NK-92 treated with Interleukin-12 subunit alpha and Interleukin-12 subunit beta, amount 100 ng/mL, for 24 hours (cell line): ENCODE data around the gene ATOH8.

ENCODE experiments used
- DNase-seq: peaks from one replicate; lab custom pipeline; 2025; lab: John Stamatoyannopoulos, UW

The ATOH8 gene

DNA sequence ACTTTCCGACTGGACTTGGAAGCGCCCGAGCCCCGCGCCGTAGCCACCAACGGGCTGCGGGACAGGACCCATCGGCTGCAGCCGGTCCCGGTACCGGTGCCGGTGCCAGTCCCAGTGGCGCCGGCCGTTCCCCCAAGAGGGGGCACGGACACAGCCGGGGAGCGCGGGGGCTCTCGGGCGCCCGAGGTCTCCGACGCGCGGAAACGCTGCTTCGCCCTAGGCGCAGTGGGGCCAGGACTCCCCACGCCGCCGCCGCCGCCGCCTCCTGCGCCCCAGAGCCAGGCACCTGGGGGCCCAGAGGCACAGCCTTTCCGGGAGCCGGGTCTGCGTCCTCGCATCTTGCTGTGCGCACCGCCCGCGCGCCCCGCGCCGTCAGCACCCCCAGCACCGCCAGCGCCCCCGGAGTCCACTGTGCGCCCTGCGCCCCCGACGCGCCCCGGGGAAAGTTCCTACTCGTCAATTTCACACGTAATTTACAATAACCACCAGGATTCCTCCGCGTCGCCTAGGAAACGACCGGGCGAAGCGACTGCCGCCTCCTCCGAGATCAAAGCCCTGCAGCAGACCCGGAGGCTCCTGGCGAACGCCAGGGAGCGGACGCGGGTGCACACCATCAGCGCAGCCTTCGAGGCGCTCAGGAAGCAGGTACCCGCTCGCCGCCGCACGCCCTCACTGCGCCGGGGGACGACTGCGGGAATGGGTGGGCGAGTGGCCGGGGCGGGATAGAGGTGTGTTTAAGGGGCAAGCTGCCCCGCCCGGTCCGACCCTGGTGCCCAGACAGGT is 713 bp downstream of the ATOH8 start:
- DNase-seq, result no peak

DNA sequence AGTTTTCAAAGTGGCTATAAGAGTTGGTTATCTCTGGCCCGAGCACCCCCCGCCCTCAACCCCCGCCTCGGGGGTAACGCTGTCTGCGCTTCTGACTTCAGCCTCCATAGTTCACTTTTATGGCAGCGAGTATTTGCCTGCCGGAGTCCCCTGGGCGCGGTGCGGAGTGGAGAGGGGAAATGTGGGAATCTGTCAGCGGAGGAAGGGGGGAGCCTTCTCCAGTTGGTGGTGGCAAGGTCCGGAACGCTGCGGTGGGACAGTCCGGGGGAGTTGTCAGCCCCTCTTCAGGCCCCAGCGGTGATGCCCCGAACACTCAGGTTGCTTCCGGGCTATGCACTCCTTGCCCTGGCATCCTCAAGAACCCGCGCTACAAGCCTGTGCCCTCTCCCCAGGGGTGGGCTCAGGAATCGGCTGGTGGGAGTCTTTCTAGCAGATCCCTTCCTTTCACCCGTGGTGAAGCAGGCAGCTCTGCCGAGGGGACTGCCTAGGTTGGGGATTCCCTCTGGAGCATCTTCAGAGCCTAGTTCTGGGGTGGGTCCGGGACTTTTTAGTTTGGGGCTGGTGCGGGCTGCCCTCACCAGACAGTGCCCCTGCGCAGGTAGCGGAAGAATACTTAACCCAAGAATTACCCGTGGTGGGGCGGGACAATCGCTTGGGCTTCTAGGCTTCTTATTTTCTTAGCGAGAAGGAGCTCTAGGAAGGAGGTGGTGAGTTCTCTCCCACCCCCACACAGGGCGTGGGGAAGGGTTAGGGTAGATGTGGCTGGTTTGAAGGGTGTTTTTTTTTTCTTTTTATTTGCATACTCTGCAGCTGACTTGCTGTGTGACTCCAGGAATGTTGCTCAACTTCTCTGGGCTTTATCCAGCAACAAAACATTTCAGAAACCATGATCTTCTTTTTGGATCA is 1.6 kb downstream of the ATOH8 start:
- no peak for DNase-seq

DNA sequence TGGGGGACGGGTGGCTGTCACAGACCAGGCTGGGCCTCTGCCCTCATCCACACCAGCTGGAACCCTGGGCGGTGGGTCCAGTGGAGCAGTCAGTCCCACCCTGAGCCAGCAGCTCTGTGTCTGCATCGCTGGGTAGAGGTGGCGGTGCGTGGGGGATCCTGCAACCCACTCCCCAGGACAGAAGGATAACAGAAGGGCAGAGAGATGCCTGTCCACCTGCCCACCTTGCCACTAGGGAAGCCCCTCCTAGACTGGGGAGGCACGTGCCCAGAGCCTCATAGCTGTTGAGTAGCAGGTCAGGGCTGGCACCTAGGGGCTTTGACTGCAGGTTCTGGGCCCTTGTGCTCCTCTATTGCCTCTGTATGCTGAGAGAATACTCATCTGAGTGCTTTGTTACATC is 2.4 kb downstream of the ATOH8 start:
- DNase-seq, result no peak

DNA sequence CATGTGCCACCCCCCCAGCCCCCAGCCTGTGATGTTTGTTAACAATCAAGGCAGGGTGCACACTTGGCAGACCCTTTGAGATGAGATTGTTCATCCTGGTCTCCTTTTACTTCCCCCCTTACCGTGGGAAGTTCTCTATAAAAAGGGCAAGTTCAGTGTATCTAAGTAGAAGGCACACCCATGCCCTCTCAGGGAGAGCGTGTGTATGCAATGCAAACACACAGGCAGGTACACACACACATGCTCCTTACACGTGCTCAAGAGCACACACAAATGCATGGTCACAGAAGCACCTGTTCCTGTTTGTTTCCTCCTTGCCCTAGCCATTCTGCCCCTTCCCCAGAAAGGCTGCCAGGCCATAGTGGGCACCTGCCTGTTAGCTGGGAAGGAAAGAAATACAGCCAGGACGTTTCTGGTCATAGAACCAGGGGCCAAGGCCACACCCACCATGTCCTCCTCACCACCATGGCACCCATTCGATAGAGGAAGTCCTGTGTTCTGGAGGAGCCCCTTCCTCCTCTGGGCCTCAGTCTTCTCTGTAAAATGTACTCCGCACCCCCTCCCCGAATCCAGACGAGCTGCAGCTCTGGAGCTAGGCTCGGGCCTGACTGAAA is 3.1 kb downstream of the ATOH8 start:
- no peak for DNase-seq

DNA sequence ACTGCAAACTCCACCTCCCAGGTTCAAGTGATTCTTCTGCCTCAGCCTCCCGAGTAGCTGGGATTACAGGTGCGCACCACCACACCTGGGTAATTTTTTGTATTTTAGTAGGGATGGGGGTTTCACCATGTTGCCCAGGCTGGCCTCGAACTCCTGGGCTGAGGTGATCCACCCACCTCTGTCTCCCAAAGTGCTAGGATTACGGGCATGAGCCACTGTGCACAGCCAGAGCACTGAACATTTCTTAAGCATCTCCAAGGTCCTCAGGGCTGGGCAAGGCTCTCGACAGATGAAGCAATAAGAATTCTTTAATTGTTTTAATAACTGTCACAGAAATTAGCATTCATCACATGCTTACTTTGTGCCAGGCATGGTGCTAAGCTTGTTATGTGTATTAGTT is 4.1 kb downstream of the ATOH8 start:
- DNase-seq, result no peak

DNA sequence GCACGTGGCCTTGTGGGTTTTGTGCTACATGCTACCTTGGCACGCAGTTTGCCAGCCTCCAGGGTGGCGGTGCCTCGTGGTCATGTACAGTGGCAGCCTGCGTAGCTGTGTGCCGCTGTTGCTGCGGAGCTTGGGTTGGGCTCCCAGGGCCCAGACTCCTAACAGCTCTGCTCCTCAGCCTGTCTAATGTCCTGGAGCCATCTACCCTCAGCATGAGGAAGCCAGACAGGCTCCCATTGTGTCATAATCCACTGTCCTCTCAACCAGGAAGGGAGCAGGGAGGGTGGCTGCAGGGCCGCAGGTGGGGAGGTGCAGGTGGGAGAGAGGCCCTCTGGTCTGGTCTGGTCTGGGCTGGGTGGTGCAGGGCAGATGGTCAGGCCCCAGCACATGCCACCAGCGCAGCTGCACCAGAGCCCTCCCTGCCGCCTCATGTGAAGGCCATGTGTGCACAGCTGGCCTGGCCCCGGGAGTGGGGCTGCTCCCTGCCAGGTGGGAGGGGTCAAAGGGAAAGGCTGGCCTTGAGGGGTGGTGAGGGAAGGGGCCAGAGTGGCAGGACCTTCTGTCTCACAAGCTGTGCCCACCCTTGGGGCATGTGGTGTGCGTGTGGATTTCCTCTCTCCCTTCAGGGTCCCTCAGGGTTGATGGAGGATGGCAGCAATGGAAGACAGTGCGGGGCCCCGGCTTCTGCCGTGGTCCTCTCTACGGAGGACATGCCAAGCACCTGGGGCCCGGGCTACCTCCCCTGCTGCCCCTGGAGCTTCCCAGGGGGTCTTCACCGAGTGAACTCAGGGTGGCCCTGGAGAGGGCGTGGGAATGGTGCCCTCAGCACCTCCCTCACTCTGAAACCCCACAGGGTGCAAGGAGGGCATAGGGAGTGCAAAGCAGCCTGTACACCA is 4.8 kb downstream of the ATOH8 start:
- DNase-seq, result no peak

DNA sequence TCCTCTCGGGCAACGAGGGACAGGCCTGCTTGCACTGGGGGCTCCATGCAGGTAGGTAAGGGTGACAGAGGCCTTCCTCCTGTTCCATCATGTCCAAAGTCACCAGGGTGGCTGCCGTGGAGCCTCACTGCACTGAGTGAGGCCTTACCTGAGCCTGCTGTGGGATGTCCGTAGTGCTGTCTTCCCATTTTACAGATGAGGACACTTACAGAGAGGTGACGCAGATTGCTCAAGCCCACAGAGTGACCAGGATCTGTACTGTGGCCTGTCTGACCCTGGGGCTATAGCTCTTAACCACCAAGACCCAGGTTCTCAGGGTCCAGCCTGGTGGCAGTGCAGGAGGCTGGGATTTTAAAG is 5.4 kb downstream of the ATOH8 start:
- DNase-seq, result no peak

DNA sequence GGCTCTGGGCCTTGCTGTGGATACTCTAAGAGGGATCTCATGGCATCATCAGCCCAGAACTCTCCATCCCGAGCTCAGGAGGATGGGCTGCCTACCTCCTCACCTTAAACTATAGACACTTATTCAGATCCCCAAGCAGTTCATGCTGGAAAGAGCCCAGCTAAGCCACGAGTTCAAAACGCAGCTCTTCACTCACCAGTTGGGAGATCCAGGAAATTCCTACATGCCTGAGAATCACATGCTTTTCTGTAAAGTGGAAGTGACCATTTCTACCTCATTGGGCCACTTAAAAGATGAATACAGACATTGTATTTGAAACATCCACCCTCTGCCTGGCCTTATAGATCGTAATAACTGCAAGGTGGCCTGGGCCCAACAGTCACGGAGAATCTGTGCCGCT is 6.6 kb downstream of the ATOH8 start:
- no peak for DNase-seq

DNA sequence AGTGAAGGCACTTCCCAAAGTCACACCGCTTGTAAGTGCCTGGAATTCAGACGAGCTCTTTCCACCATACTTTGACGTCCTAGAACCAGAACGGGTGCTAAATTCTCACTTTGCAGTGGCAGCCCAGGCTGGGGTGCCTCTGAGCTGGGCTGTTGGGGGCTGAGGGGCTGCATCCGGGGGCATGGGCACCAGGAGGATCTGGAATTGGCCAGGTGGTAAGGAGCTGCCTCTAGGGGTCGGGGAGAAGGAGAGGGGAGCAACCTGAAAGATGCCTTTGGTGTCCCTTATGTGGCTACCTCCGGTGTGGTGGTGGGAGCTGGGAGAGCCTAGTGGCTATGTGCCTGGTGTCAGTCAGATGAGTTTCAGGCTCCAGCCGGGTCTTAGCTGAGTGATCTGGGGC is 7.1 kb downstream of the ATOH8 start:
- DNase-seq, result no peak

DNA sequence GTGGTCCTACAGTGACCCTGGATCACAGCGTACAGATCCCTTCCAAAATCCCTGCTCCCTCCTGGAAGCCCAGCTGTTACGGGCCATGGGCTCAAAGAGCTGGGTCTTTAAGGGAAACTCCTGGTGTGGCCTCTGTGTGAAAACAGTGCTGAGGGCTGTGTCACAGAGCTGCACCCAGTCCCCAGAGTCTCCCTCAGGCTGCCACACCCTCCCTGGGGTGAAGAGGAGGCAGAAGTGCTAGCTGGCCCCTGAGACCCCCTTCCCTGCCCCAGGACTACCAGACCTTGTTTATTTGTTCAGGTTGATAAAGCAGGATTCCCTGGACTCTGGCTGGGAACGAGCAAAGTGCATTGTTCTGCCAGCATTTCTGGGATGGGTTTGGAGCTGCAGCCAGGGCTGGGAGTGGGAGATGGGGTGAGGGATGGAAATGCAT is 7.7 kb downstream of the ATOH8 start:
- DNase-seq, result no peak

DNA sequence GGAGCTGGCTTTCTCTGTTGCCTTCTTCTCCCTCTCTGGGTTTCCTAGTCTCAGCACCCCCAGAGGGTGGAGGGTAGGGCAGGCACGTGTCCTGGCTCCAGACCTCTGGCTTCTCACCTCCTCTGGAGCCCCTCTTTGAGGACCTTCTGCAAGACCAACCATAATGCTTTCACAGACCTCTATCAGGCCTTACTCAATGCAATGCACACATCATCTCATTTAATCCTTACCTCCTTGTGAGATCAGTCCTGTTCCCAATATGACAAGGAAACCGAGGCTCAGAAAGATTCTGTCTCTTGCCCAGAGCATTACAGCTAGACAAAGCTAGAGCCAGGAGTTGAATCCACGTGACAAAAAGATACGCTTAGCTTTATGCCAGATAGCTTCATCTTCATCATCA is 8.2 kb downstream of the ATOH8 start:
- no peak for DNase-seq

DNA sequence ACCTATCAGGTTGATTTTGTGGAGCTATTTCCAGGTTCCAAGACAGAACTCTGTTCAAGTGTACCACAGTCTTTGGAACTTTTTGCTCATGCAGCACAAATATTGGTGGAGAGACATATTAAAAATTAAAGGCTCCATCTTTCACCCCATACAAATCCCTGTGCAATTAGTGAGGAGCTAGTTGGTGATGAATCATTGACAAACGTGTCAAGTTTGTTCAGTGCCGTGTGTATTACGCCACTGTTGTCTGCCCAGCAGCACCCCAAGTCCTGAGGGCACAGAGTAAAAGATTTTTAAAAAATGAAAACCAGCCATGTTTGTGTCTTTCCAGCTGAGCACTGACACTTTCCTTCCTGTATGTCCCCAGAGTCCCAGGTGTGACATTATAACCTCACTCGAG is 9.3 kb downstream of the ATOH8 start:
- DNase-seq, result no peak

DNA sequence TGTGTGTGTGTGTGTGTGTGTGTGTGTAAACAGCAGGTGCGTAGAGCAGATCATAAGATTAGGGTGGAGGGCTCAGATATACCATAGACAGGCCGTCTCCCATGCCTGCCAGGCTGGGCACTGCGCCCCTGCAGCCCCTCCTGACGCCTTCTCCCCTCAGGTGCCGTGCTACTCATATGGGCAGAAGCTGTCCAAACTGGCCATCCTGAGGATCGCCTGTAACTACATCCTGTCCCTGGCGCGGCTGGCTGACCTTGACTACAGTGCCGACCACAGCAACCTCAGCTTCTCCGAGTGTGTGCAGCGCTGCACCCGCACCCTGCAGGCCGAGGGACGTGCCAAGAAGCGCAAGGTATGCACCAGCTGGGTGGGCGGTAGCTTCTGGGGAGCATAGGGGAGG is 10.0 kb downstream of the ATOH8 start:
- no peak for DNase-seq

DNA sequence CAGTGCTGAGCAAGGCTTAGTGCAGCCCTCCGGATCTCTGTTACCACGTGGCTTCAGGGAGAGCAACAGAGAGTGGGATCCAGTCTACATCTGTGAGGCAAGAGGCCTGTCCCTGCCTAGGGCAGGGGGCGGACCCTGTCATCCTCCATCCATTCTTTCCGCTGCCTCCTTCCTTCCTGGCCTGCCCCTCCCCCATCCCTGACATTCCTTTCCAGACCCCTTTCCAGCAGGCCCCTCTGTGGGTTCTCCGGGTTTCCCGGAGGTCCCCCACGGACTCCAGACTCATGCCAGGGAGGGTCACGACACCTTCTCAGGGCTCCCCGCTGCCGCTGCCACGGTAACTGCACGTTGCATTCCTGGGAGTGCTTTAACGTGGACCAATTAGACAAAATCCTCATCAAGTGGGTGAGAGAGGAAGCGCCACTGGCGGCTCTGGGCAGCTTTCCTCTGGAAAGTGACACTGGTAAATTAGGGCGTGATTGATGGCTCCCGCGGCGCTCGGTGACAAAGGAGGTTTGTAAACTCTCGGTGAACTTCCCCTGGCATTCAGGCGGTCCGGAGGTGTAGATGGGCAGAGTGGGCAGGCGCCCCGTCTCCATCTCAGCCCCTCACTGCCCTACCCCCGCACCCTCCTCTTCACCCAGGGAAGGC is 11.4 kb downstream of the ATOH8 start:
- no peak for DNase-seq

DNA sequence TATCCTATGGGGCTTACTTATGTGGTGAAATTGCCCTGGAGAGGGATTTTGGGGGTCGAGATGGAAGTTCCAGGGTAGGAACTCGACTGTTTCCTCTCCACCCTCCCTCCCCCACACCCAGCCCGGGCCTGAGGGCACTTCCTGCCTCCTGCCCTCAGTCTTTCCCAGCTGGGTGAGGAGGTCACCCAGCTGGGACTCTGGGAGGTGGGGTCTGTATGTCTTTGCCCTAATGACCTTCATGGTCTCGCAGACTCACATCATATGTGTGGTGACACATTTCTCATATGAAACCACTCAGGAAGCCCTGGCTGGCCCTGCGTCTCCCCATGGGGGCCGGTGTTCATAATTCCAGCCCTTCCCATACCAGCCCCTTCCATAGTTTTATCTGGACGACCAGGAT is 12.4 kb downstream of the ATOH8 start:
- DNase-seq, result no peak

DNA sequence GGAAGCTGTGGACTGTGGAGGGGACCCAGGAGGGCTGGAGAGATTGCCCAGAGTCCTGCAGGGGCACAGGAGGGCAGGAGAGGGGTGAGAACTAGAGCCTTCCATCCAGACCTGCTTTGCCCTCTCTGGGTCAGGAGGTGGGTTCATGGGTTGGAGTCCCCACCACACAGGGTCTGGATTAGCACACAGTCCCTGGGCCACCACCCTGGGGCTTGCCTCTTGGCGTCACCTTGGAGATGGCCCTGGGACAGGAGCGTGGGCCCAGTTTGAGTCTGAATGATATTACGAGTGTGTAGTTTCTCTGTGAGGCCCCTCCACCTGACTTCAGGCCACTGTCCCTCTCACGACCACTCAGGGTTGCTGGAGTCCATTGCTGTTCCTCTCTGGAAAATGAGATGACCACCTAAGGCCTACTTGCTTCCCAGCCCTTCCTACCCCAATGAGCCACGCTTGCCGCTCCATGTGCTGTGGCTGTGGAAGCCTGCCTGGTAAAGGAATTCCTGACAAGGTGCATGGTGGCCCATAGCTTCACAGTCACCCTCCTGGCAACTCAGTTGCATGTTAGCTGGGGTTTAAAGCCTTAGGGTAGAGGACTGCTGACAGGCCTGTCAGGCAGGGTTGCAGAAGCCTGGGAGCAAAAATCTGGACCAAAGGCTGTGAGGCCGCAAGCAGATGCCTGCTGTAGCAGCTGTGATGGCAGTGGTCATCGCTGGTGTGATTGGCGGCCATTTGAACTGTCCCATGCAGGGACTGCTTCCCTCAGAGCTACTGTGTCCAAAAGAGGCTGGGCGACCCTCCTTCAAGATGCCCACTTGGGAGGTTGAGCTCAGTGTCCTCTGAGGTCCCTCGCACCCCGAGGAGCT is 14.2 kb downstream of the ATOH8 start:
- no peak for DNase-seq

DNA sequence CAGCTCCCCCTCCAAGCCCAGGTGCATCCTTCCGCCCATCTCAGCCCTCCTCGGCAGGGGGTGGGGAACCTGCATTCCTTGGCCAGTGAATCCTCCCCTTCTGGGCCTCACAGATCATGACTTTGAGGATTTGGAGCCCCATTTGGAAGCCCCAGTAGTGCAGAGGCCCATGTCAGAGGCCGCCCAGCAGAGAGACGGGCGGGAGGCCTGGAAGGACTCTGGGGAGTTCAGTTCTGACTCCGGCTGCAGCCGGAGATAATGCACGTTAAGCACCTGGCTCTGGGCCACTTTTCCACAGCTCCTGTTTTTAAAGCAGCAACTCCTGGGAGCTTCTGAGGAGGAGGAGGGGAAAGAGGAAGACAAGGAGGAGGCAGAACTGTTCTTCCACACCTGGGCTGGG is 14.9 kb downstream of the ATOH8 start:
- no peak for DNase-seq

DNA sequence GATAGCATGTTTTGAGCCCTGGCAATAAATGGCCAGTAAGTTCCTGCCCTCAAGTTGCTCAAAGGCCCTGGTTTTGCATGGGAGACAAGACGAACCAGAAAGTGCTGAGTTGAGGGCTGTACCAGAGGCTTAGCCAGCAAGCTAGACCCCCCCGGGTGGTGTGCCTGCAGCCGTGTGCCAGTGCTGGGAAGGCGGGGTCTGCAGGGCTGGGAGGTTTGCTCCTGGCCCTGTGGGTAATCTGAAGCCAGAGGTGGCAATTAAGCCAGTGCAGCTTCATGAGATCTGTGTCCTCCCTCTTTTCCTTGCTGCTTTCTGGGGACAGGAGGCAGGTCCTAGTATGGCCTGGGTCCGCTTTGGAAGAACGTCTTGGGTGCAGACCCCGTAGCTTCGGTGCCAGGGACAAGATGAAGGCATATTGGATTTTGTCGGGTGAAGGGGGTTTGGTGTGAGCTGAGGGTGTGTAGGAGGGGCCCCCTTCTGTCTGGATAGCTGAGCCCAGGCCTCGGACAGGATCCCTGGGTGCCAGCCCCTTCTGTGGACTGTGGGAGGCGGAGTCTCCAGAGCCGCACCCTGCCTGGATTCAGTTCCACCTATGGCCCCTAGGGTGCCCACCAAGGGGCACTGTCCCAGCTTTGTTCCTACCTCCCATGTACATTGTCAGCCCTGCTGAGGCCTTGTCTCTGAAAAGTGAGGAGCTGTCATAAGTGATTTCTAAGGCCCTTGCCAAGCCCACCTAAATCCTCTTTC is 15.6 kb downstream of the ATOH8 start:
- no peak for DNase-seq

DNA sequence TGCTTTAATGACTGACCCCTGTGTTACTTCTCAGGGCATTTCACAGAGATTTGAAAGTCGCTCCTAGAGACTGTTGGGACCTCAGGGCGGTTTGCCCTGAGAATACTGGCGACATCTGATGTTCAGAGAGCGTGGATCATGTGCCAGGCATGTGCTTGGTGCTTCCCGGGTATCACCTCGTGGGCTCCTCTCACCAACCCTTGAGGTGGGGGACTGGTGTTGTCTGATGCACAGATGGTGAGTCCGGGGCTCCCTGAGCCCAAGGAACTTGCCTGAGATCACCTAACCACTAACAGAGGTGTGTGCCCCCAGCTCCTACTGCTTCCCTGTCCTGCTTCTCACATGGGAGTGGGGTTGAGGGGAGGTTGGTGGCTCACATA is 16.2 kb downstream of the ATOH8 start:
- no peak for DNase-seq

DNA sequence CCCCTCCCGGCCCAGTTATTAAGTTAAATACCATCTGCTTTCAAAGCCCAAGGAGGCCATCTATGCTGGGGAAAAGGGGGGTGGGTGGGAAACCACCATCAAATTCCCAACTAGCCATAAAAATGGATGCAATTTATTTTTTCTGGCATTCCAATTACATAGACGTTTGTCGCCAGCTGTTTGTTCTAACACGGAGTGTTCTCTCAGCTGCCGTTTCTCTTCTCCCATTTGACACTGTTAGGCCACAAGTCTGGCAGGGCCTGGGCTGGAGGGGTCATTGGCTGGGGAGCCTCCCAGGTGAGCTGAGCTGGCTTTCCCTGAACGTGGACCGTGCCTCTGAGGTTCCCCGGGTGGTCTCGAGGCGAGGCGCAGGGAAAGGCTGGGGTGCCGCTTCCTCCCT is 16.6 kb downstream of the ATOH8 start:
- DNase-seq, result no peak
